Mesothelial cell of epicardium (in vitro differentiated cells): ENCODE results near the gene EGFLAM. TPM values are rescaled to one million over a fixed set of nuclear protein-coding genes. Genes with fewer than 3 reads are reported as not detected.
A peak's percentile ranks its signal among the peaks of the same experiment; 100 is the strongest.

Source experiments
- DNase-seq, 2 experiments: peaks; one replicate each; pipeline ENCODE4 v3.0.0; 2021; ENCODE audit warnings: low spot score in 2 of 2; ENCODE audit not compliant: unreplicated experiment in 2 of 2
- H3K27ac Mint-ChIP-seq: 2 replicates; pipeline ENCODE4 v1.8.0; 2021; ENCODE audit warnings: mixed read lengths
- H3K27me3 Mint-ChIP-seq: 2 replicates; pipeline ENCODE4 v1.8.0; 2021; ENCODE audit warnings: low read depth, mixed read lengths
- H3K36me3 Mint-ChIP-seq: 2 replicates; pipeline ENCODE4 v1.8.0; 2021; ENCODE audit warnings: mixed read lengths
- H3K4me1 Mint-ChIP-seq: 2 replicates; pipeline ENCODE4 v1.8.0; 2021; ENCODE audit warnings: mixed read lengths
- H3K4me3 Mint-ChIP-seq: 2 replicates; pipeline ENCODE4 v1.8.0; 2021; ENCODE audit warnings: mild to moderate bottlenecking, moderate library complexity, mixed read lengths
- H3K9me3 Mint-ChIP-seq: 2 replicates; pipeline ENCODE4 v1.8.0; 2021; ENCODE audit warnings: mixed read lengths
- CTCF ChIP-seq: fragments of 200-600 bp; sonication (generic); IDR thresholded peaks from one replicate; pipeline ENCODE4 v1.5.0; 2021; ENCODE audit warnings: antibody characterized with exemption; ENCODE audit not compliant: unreplicated experiment
- total RNA-seq: library from RNA; stranded (reverse); gene quantifications from 3 replicates; pipeline ENCODE4 v1.2.1, GENCODE V29; 2021

EGFLAM gene
- total RNA-seq, 1 donor from 2014 or later = 6.8 TPM

- no peak overlapping the region for H3K4me3 Mint-ChIP-seq
- H3K4me1 Mint-ChIP-seq = no peaks in the 10 kb centered on the region
- no peaks in the 10 kb centered on the region for H3K9me3 Mint-ChIP-seq
- DNase-seq = no peak
- peaks cover 18% of the 10 kb centered on the region for H3K27me3 Mint-ChIP-seq
- no peak for TF ChIP-seq CTCF
- no peak overlapping the region for H3K27ac Mint-ChIP-seq
- H3K36me3 Mint-ChIP-seq = no peaks in the 10 kb centered on the region
These were observed 27.6 kb downstream of the EGFLAM start for GRCh38 chr5:38286002-38286401.

- TF ChIP-seq CTCF = no peak
- H3K27ac Mint-ChIP-seq = no peak overlapping the region
- H3K9me3 Mint-ChIP-seq = no peaks in the 10 kb centered on the region
- H3K4me1 Mint-ChIP-seq = no peaks in the 10 kb centered on the region
- H3K36me3 Mint-ChIP-seq = no peaks in the 10 kb centered on the region
- no peak for DNase-seq
- H3K4me3 Mint-ChIP-seq = no peak overlapping the region
- peaks cover 22% of the 10 kb centered on the region for H3K27me3 Mint-ChIP-seq
These were observed 28.8 kb downstream of the EGFLAM start for GRCh38 chr5:38287124-38287523.

GRCh38 chr5:38289457-38289856, 31.1 kb downstream of the EGFLAM start:
- no peaks in the 10 kb centered on the region for H3K36me3 Mint-ChIP-seq
- no peaks in the 10 kb centered on the region for H3K9me3 Mint-ChIP-seq
- no peak for DNase-seq
- no peaks in the 10 kb centered on the region for H3K4me1 Mint-ChIP-seq
- H3K4me3 Mint-ChIP-seq = no peak overlapping the region
- H3K27me3 Mint-ChIP-seq = peaks cover 21% of the 10 kb centered on the region
- no peak for TF ChIP-seq CTCF
- H3K27ac Mint-ChIP-seq = no peak overlapping the region

- no peaks in the 10 kb centered on the region for H3K4me1 Mint-ChIP-seq
- TF ChIP-seq CTCF = no peak
- no peak for DNase-seq
- H3K36me3 Mint-ChIP-seq = no peaks in the 10 kb centered on the region
- no peak overlapping the region for H3K27ac Mint-ChIP-seq
- peaks cover 21% of the 10 kb centered on the region for H3K27me3 Mint-ChIP-seq
- H3K9me3 Mint-ChIP-seq = no peaks in the 10 kb centered on the region
- no peak overlapping the region for H3K4me3 Mint-ChIP-seq
These were observed 31.8 kb downstream of the EGFLAM start for GRCh38 chr5:38290028-38290653.

GRCh38 chr5:38291355-38291754, 33.0 kb downstream of the EGFLAM start:
- no peak for DNase-seq
- Mint-ChIP-seq H3K4me3 (no peak overlapping the region), H3K4me1 (no peaks in the 10 kb centered on the region), H3K36me3 (no peaks in the 10 kb centered on the region), H3K9me3 (no peaks in the 10 kb centered on the region), H3K27me3 (peaks cover 23% of the 10 kb centered on the region), H3K27ac (no peak overlapping the region)
- no peak for TF ChIP-seq CTCF

- no peaks in the 10 kb centered on the region for H3K9me3 Mint-ChIP-seq
- H3K27me3 Mint-ChIP-seq = peaks cover 24% of the 10 kb centered on the region
- H3K36me3 Mint-ChIP-seq = no peaks in the 10 kb centered on the region
- TF ChIP-seq CTCF = peak; percentile 31
- H3K4me1 Mint-ChIP-seq = no peaks in the 10 kb centered on the region
- H3K4me3 Mint-ChIP-seq = no peak overlapping the region
- no peak for DNase-seq
- H3K27ac Mint-ChIP-seq = no peak overlapping the region
These were observed 33.9 kb downstream of the EGFLAM start for GRCh38 chr5:38292228-38292627.
